HG03457 (cell line): ENCODE results near the gene MAGEH1.

Source experiments
- ATAC-seq: cut with Tn5 transposase; IDR thresholded peaks from one replicate; pipeline ENCODE4 v1.9.1; 2021; ENCODE audit warnings: moderate number of reproducible peaks; ENCODE audit not compliant: unreplicated experiment

Gene MAGEH1

DNA sequence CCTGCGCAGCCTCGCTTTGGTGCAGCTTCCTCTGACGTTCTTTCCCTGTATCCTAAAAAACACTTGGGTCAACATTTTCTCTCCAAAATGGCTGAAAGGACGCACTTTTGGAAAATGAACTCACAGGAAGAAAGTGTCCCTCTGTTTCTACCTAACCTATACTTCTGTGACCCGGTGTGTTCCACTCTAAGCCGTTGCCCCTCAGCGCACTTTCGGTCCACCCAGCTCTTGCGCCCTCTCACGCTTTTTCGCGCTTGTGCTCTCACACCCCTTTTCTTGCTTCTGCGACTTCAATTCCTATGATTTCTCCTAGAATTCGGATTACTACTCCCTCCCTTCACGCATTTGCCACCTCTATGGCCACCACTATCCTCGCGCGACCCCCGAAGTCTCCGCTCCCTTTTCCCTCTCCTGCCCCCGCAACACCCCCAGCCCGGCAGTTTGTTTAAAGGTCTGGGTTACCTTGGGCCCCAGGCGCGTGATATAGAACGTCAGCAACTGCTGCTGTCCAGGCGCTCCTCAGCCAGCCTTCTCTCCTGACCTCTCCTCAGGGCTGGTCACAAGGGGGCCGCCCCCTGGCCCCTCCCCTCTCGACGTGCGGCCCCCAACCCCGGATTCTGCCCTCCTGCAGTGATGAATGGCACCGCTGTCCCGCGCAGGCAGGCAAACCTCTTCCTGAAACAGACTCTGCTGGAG, 37.5 kb downstream of the MAGEH1 start, which contains the start of gene USP51:
Gene USP51, minus strand, starts transcription at position 535 of the 696 bp plus-strand sequence. CDS start 909 bp downstream, outside the sequence.
- ATAC-seq: no peak

DNA sequence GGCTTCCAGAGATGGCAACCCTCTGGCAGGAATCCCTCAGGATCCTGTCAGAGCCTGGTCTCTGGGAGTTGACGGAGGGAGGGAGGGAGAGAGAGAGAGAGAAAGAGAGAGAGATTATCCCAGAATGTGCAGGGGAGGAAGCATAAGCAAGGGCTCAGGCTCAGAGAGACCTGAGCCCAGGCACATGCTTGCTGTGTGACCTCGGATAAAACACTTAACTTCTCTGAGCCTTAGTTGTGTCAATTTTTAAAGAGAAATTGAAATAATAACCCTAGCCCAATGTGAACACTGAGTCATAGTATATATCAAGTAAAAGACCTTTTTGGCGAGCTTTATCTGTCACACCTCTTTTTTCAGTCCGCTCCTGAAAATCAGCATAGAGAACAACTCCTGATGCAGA, 38.2 kb downstream of the MAGEH1 start:
- no peak for ATAC-seq

DNA sequence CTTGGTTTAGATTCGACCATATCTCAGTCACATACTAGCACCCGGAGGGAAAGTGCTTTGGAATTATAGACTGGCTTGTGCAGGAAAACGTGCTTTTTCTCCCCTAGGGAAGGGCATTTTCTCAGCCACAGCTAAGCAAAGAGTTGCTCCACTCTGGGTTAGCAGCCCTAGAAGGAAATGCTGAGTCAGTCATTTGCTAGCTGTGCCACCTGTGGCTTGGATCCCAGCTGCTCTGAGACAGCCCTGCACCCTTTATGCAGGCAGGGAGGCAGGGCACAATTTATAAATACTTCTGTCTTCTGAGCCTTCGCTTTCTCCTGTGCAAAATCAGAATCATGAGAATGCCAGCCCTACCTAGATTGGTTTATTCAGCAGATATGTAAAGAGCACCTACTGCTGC, 39.0 kb downstream of the MAGEH1 start:
- ATAC-seq: no peak
